ENCODE results near the gene ZNF525. TPM values are rescaled to one million over a fixed set of nuclear protein-coding genes. Genes with fewer than 3 reads are reported as not detected.
"Not testable (repeated sequence)": the region's sequence is repeated elsewhere in the genome, so short reads cannot be mapped to it uniquely, and the experiment has no call there.

ZNF525 gene
- total RNA-seq: 37.1 TPM

GRCh38 chr19:53365134-53365898 is at the start of gene ZNF525:
Gene ZNF525, plus strand, starts transcription at chr19:53365705. Its CDS starts 6,577 bp downstream, at chr19:53372282.
- peak; percentile 85 for DNase-seq

GRCh38 chr19:53328967-53329366 is 36.5 kb upstream of the ZNF525 start:
- no peak for DNase-seq

- no peak for DNase-seq
Observed at GRCh38 chr19:53332484-53332883, 33.0 kb upstream of the ZNF525 start.

GRCh38 chr19:53333066-53333462 is 32.4 kb upstream of the ZNF525 start:
- DNase-seq: no peak

- DNase-seq: peak; percentile 90
Observed at GRCh38 chr19:53333463-53334449, 31.7 kb upstream of the ZNF525 start, which contains the start of gene ZNF845. Gene ZNF845, plus strand, starts transcription at chr19:53333749. Its CDS starts 7,559 bp downstream, at chr19:53341308.

- not testable (repeated sequence) for DNase-seq
Observed at GRCh38 chr19:53344403-53344802, 21.1 kb upstream of the ZNF525 start.

- DNase-seq: no peak
Observed at GRCh38 chr19:53355739-53356138, 9.8 kb upstream of the ZNF525 start.

GRCh38 chr19:53357821-53358581 is 7.5 kb upstream of the ZNF525 start:
- DNase-seq: no peak

GRCh38 chr19:53360056-53360455 is 5.4 kb upstream of the ZNF525 start:
- not testable (repeated sequence) for DNase-seq

- DNase-seq: peak; percentile 22
Observed at GRCh38 chr19:53365899-53366493, 491 bp downstream of the ZNF525 start.

- no peak for DNase-seq
Observed at GRCh38 chr19:53372196-53372595, 6.7 kb downstream of the ZNF525 start.

- no peak for DNase-seq
Observed at GRCh38 chr19:53374288-53374687, 8.8 kb downstream of the ZNF525 start.

- no peak for DNase-seq
Observed at GRCh38 chr19:53374743-53375142, 9.2 kb downstream of the ZNF525 start.

GRCh38 chr19:53381376-53381775 is 15.9 kb downstream of the ZNF525 start:
- no peak for DNase-seq

- DNase-seq: no peak
Observed at GRCh38 chr19:53388168-53388567, 22.7 kb downstream of the ZNF525 start.

- no peak for DNase-seq
Observed at GRCh38 chr19:53388904-53389303, 23.4 kb downstream of the ZNF525 start.

- no peak for DNase-seq
Observed at GRCh38 chr19:53389571-53389970, 24.1 kb downstream of the ZNF525 start.

GRCh38 chr19:53389978-53390377 is 24.5 kb downstream of the ZNF525 start:
- no peak for DNase-seq

GRCh38 chr19:53394522-53394973 is 29.0 kb downstream of the ZNF525 start:
- DNase-seq: no peak

GRCh38 chr19:53394974-53395839 is 29.7 kb downstream of the ZNF525 start, which contains the start of gene ZNF765:
Gene ZNF765, plus strand, starts transcription at chr19:53395149. Its CDS starts 2,867 bp downstream, at chr19:53398016.
- peak; percentile 86 for DNase-seq

Measured in occipital lobe (tissue), 2 donors.